ENCODE results near the gene ACSM6.
A peak's percentile ranks its signal among the peaks of the same experiment; 100 is the strongest.

ACSM6 gene

GRCh38 chr10:95241533-95241932 is 47.5 kb downstream of the ACSM6 start:
- no peaks in the 10 kb centered on the region for H3K27me3 ChIP-seq (ENCODE audit: insufficient read depth, poor library complexity, severe bottlenecking)
- no peak overlapping the region for H3K4me3 ChIP-seq (replicated peaks; ENCODE audit: insufficient read depth, low read length)
- H3K27ac ChIP-seq (replicated peaks) = no peak overlapping the region
- DNase-seq (ENCODE audit: low read depth in 1 of 2, low spot score in 1 of 2) = no peak
- TF ChIP-seq CTCF (IDR thresholded peaks at IDR 0.05; ENCODE audit: insufficient read depth, low read length) (no peak), POLR2AphosphoS5 (IDR thresholded peaks at IDR 0.05; ENCODE audit: low read depth) (no peak), SPI1 (IDR thresholded peaks at IDR 0.05; ENCODE audit: borderline replicate concordance, low read depth) (no peak), REST (IDR thresholded peaks at IDR 0.05; ENCODE audit: insufficient replicate concordance, low read depth) (no peak), GABPA (IDR thresholded peaks at IDR 0.05; ENCODE audit: low read depth) (no peak)

GRCh38 chr10:95242581-95243317 is 48.7 kb downstream of the ACSM6 start:
- DNase-seq (ENCODE audit: low read depth in 1 of 2, low spot score in 1 of 2) = peak in 1 of 2 experiments; percentile 13
- TF ChIP-seq SPI1 (IDR thresholded peaks at IDR 0.05; ENCODE audit: borderline replicate concordance, low read depth) (no peak), CTCF (IDR thresholded peaks at IDR 0.05; ENCODE audit: insufficient read depth, low read length) (no peak), GABPA (IDR thresholded peaks at IDR 0.05; ENCODE audit: low read depth) (no peak), REST (IDR thresholded peaks at IDR 0.05; ENCODE audit: insufficient replicate concordance, low read depth) (no peak), POLR2AphosphoS5 (IDR thresholded peaks at IDR 0.05; ENCODE audit: low read depth) (no peak)

GRCh38 chr10:95243318-95243617 is 49.2 kb downstream of the ACSM6 start:
- Histone ChIP-seq H3K4me3 (replicated peaks; ENCODE audit: insufficient read depth, low read length) (no peak overlapping the region), H3K27ac (replicated peaks) (no peak overlapping the region), H3K27me3 (ENCODE audit: insufficient read depth, poor library complexity, severe bottlenecking) (no peaks in the 10 kb centered on the region)
- no peak for TF ChIP-seq GABPA (IDR thresholded peaks at IDR 0.05; ENCODE audit: low read depth)
- no peak for TF ChIP-seq POLR2AphosphoS5 (IDR thresholded peaks at IDR 0.05; ENCODE audit: low read depth)
- TF ChIP-seq REST (IDR thresholded peaks at IDR 0.05; ENCODE audit: insufficient replicate concordance, low read depth) = no peak
- TF ChIP-seq SPI1 (IDR thresholded peaks at IDR 0.05; ENCODE audit: borderline replicate concordance, low read depth) = no peak
- no peak for TF ChIP-seq CTCF (IDR thresholded peaks at IDR 0.05; ENCODE audit: insufficient read depth, low read length)
- no peak for DNase-seq (ENCODE audit: low read depth in 1 of 2, low spot score in 1 of 2)

More at GRCh38 chr10:95242581-95243317, 48.7 kb downstream of the ACSM6 start:
- H3K27ac ChIP-seq (replicated peaks) = no peak overlapping the region
- no peak overlapping the region for H3K4me3 ChIP-seq (replicated peaks; ENCODE audit: insufficient read depth, low read length)
- H3K27me3 ChIP-seq (ENCODE audit: insufficient read depth, poor library complexity, severe bottlenecking) = no peaks in the 10 kb centered on the region

All from HL-60 (cell line).